ENCODE data around the gene SFMBT1. TPM values are rescaled to one million over a fixed set of nuclear protein-coding genes. Genes with fewer than 3 reads are reported as not detected.

The SFMBT1 gene
- total RNA-seq, 2 donors from 2014 or later: 6.9 to 17.6 TPM

- ATAC-seq: no peak
- H3K27ac ChIP-seq: no peak overlapping the region
- TF ChIP-seq CTCF (IDR thresholded peaks at IDR 0.05) (no peak), POLR2A (IDR thresholded peaks at IDR 0.05) (no peak)
- no peaks in the 10 kb centered on the region for H3K36me3 ChIP-seq (replicated peaks in 1 of 2; ENCODE audit: insufficient read depth in 1 of 2, low read depth in 2 of 2)
- WGBS, 2 donors: 84 to 85% methylated on average over 8 of the region's 8 CpGs
- no peak overlapping the region for H3K4me3 ChIP-seq
- H3K27me3 ChIP-seq: no peaks in the 10 kb centered on the region
- peaks cover 18% of the 10 kb centered on the region for H3K4me1 ChIP-seq
- intact Hi-C loops (cut with DNase I): no loop called here
- no peak for DNase-seq
- H3K9me3 ChIP-seq: no peaks in the 10 kb centered on the region
Measured at GRCh38 chr3:53049987-53050386, 4.1 kb upstream of the SFMBT1 start.

- Histone ChIP-seq H3K27ac (peak overlapping the region; percentile 72 to 95 (median 94)), H3K4me1 (peaks cover 30% of the 10 kb centered on the region), H3K27me3 (no peaks in the 10 kb centered on the region), H3K36me3 (replicated peaks in 1 of 2; ENCODE audit: insufficient read depth in 1 of 2, low read depth in 2 of 2) (no peaks in the 10 kb centered on the region), H3K9me3 (no peaks in the 10 kb centered on the region), H3K4me3 (peak overlapping the region in 1 of 2 donors; percentile 19)
- WGBS, 2 donors: 7 to 45% methylated on average over 6 to 95 of the region's 113 CpGs
- peak; percentile 30 for ATAC-seq
- DNase-seq: peak; percentile 52 to 68 (median 55)
- TF ChIP-seq CTCF (IDR thresholded peaks at IDR 0.05) (peak in 6 of 7 experiments; percentile 20 to 58 (median 49)), POLR2A (IDR thresholded peaks at IDR 0.05) (peak in 2 of 3 donors; percentile 28 to 32)
- intact Hi-C loops (cut with DNase I): no loop called here
Measured at GRCh38 chr3:53046171-53047170, 598 bp upstream of the SFMBT1 start.

GRCh38 chr3:53044711-53045517 is 959 bp downstream of the SFMBT1 start:
- Histone ChIP-seq H3K27ac (peak overlapping the region; percentile 89 to 95 (median 92)), H3K36me3 (replicated peaks in 1 of 2; ENCODE audit: insufficient read depth in 1 of 2, low read depth in 2 of 2) (no peaks in the 10 kb centered on the region), H3K27me3 (no peaks in the 10 kb centered on the region), H3K4me3 (peak overlapping the region in 1 of 2 donors; percentile 6), H3K4me1 (peaks cover 46% of the 10 kb centered on the region), H3K9me3 (no peaks in the 10 kb centered on the region)
- 0 to 1% methylated on average over 4 to 83 of the region's 101 CpGs for WGBS, 2 donors
- DNase-seq: peak; percentile 68 to 77 (median 72)
- intact Hi-C loops (cut with DNase I): no loop called here
- TF ChIP-seq CTCF (IDR thresholded peaks at IDR 0.05) (peak in 1 of 7 experiments; percentile 10), POLR2A (IDR thresholded peaks at IDR 0.05) (peak in 1 of 3 donors; percentile 29)
- no peak for ATAC-seq

GRCh38 chr3:53044371-53044710 is 1.5 kb downstream of the SFMBT1 start:
- H3K9me3 ChIP-seq: no peaks in the 10 kb centered on the region
- intact Hi-C loops (cut with DNase I): no loop called here
- no peak for TF ChIP-seq POLR2A (IDR thresholded peaks at IDR 0.05)
- TF ChIP-seq CTCF (IDR thresholded peaks at IDR 0.05): no peak
- peak overlapping the region; percentile 89 to 95 (median 92) for H3K27ac ChIP-seq
- WGBS, 2 donors: 5 to 16% methylated on average over 11 of the region's 11 CpGs
- no peaks in the 10 kb centered on the region for H3K27me3 ChIP-seq
- no peak overlapping the region for H3K4me3 ChIP-seq
- H3K36me3 ChIP-seq (replicated peaks in 1 of 2; ENCODE audit: insufficient read depth in 1 of 2, low read depth in 2 of 2): no peaks in the 10 kb centered on the region
- no peak for DNase-seq
- ATAC-seq: no peak
- H3K4me1 ChIP-seq: peaks cover 49% of the 10 kb centered on the region
